GM12892 (cell line): ENCODE data around the gene UBQLN4.

Experiments
- POLR2A ChIP-seq: IDR thresholded peaks from 2 replicates; pipeline ENCODE4 v1.6.1; 2011; ENCODE audit warnings: low read depth, low read length, control low read depth
- POLR2AphosphoS5 ChIP-seq: IDR thresholded peaks from 2 replicates; pipeline ENCODE4 v1.6.1; 2011; ENCODE audit warnings: low read depth, low read length, control low read depth
- TAF1 ChIP-seq: IDR thresholded peaks from 2 replicates; pipeline ENCODE4 v1.6.1; 2011; ENCODE audit warnings: low read depth, mild to moderate bottlenecking, control low read depth, low read length, borderline replicate concordance

DNA sequence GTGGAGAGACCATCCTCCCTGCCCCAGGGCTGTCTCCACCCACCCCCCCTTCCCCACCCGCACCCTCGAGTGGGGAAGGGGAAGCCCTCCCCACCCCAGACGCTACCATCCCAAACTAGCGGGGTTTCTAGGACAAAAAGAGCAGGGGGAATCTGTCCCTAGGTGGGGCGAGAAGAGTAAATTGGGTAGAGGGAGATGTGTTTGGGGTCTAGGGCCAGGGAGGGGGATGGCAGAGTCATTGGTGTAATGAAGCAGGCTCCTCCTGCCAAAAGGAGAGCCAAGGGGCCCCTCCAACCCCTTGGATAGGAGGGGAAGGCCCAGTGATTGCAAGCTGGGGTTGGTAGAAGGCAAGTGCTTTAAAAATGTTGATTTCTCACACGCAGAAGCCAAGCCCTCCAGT is 18.7 kb upstream of the UBQLN4 start:
- TF ChIP-seq POLR2AphosphoS5, result no peak
- TF ChIP-seq POLR2A, result no peak
- TF ChIP-seq TAF1, result no peak
